Measurements from ENCODE around the gene ZNF674.
"Not testable (repeated sequence)": the region's sequence is repeated elsewhere in the genome, so short reads cannot be mapped to it uniquely, and the experiment has no call there.

Gene ZNF674

DNA sequence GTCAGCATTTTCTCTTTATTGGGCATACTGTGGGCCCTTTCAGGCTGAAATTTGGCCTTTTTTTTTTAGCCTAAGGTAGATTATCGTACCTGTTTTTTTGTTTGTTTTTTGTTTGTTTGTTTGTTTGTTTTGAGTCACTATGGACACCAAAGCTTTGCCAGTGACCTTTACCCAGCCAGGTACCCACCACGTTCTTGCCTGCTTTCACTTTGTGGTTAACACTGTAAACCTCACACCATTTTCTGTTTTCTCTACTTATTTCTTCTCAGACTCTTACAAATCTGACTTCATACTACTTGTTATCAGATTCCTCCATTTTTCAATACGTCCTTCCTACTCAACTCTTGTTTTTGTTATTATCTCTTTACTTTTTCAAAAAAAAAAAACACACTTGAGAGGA lies 81.5 kb downstream of the ZNF674 start:
- DNase-seq (ENCODE audit: low read depth, low spot score) = no peak

DNA sequence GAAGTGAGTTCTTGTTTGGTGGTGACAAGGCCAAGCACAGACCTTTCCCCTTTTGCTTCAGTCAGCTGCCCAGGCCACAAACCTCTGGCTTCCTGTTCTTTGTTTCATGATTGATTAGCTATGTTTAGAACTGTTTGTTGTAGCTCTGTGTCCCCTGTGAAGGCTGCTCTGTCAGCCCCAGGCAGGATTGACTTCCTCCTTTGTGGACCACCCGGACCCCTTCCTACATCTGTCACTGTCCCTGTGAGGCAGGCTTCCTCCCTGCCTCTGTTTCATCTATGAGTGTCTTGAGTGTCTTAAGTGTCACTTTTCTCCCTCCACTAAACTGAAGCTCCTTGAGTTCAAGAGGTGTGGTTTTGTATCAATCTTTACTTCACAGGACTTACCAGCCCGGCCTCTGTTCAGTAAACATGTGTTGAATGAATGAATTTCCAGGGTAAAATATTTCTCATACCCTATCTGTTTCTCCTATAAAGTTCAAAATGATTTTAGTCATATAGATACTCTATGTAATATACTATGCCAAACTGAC lies 83.5 kb downstream of the ZNF674 start:
- no peak for DNase-seq (ENCODE audit: low read depth, low spot score)

DNA sequence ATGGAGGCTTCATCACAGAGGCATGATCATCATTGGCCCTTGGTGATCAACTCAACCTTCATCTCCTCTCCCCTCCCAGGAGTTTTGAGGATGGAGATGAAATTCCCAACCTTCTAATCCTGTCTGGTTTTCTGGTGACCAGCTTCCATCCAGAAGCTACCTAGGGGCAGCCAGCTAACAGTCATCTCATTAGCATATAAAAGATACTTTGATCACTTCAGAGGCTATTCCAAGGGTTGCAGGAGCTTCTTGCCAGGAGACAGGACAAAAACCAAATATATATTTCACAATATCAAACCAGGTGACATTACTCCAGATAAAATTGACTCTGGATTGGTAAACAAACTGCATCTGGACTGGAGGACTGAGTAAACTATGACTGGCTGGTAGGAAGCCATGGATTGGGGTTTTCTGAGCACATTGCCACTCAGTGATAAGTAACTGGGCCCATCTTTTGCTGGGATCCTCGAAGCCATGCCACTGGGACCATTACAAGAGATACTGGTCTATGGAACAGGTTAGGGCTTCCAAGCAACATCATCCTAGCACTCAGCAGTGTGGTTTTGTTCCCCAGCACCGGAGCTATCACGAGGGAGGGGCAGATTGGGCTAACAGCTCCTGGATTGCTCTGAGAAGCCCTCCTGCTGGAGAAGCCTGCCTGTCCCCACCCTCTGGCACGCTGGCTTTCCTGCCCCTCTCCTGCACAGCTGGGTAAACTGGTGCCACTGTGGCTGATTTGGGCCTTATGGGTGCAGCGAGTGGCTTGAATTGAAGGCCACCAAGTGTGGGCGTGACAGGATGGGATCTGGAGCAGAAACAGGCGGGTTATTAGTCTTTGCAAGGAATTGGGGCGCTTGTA lies 84.2 kb downstream of the ZNF674 start:
- not testable (repeated sequence) for DNase-seq (ENCODE audit: low read depth, low spot score)

DNA sequence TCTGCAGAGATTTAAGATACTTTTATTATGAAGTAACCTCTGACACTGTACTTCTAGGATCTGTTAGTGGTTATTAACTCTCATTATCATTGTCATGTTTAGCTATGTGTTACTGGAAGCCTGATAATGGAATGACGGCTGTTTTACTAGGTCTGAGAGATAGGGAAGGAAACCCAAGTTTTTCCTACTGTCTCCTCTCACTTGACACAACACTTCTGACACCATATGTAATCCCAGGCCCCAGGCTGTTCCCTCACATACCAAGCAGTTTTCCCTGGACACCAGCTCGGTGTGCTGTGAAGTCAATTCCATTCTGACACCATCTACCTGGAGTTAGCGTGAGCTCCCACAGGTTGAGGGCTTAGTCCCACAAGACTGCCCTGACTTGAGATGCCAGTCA lies 85.6 kb downstream of the ZNF674 start:
- no peak for DNase-seq (ENCODE audit: low read depth, low spot score)

DNA sequence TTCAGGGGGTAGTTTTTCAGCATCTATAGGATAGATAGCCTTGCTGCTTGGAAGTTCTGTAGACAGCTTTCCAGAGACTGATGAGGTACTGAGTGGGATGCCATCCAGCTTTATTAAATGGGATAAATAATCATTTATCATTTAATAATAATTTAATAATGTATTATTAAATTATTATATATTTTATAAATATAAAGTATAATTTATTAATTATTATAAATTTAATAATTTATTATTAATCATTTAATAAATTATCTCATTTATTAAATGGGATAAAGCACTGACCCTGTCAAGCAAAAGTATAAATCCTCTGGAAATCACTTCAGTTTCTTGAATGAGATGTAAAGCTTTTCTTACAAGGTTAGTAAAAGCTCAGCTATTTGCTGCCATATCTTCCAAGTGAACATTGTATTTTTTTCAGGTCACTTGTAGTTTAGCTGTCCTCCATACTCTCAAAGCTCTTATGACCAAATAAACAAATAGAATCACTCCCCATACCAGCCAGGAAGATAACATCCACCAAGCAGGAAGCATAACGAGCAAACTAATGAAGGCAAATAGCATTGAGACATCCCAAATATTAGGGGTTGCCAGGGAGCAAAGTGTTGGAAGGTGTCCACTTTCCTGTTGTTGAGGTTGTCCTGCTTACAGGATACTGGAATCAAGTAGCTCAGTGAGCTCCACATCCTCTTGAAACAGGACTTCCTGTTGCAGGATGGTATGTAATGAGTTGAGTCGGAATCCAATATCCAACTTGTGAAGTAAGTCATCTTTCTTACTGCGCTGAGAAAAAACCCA lies 88.9 kb downstream of the ZNF674 start:
- no peak for DNase-seq (ENCODE audit: low read depth, low spot score)
